NCI-H2196 (cell line): ENCODE results near the gene ZFP3.
"Not testable (repeated sequence)": the region's sequence is repeated elsewhere in the genome, so short reads cannot be mapped to it uniquely, and the experiment has no call there.

Source experiments
- DNase-seq: peaks from one replicate; lab custom pipeline; 2025; ENCODE audit not compliant: unreplicated experiment; lab: John Stamatoyannopoulos, UW

Gene ZFP3

GRCh38 chr17:5078106-5079028 lies at the start of gene ZFP3:
TSS of gene ZFP3 (plus strand) at chr17:5078467. CDS start at chr17:5091505, 13,038 bp downstream.
- DNase-seq, result peak; percentile 69

- DNase-seq, result not testable (repeated sequence)
These were observed 48.1 kb upstream of the ZFP3 start for GRCh38 chr17:5030168-5030567.

DNA sequence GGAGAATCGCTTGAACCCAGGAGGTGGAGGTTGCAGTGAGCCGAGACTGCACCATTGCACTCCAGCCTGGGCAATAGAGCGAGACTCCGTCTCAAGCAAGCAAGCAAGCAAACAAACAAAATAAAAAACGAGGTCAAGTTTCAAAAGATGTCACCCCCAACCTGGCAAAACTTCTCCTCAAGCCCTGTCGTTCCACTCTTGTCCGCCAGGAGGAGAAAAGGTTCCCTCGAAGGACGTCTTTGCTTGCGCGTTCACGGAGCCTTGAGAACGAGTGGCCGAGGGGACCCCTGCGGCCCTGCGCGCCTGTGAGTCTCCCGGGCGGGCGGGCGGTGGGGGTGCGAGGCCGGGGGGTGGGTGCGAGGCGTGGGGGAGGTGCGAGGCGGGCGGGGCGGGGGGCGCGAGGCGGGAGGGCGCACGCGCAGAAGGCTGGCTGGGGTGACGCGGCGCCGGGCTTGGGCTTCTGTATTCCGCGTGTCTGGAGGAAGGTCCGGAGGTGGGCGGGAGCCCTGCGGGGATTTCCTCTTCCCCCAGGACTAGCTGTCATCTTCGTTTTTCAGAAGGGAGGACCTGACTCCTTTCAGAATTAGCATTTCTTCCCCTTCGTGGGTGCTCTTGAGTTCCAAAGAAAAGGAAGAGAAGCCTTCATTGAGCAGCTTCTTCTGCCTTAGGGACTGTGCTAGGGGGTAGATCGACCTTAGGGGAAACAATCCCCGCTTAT lies 46.7 kb upstream of the ZFP3 start:
- peak; percentile 69 for DNase-seq

GRCh38 chr17:5032865-5033264 lies 45.4 kb upstream of the ZFP3 start:
- DNase-seq, result no peak

DNA sequence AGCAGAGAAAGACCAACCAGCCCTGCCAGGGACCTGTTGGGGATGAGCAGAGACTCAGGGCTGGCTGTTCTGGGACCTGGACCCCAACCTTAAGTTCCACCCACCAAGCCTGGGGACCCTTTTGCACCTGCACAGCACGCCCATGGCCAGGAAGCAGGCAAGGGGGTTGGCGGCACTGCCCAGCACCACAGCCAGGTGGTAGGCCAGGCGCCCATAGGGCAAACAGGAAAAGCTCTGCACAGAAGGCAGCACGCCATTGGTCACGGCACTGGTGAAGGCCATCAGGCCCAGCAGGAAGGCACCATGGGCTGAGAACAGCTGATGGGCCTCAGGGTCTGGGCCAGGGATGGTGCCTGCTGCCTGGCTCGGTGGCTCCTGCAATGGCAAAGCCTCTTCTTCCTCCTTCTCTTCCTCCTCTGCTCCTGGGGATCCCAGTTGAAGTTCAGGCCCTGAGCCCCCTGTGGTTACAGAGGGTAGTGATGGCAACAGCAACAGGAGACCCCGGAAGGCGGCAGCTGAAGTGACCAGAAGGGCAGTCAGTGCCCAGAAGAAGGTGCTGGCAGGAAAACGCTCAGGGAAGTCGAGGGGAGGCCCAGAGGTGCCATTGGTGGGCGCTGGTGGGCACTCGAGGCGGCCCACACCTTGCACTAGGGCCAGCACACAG lies 44.8 kb upstream of the ZFP3 start:
- no peak for DNase-seq

GRCh38 chr17:5034063-5034462 lies 44.2 kb upstream of the ZFP3 start:
- DNase-seq, result no peak

GRCh38 chr17:5034651-5035050 lies 43.6 kb upstream of the ZFP3 start:
- DNase-seq, result no peak

DNA sequence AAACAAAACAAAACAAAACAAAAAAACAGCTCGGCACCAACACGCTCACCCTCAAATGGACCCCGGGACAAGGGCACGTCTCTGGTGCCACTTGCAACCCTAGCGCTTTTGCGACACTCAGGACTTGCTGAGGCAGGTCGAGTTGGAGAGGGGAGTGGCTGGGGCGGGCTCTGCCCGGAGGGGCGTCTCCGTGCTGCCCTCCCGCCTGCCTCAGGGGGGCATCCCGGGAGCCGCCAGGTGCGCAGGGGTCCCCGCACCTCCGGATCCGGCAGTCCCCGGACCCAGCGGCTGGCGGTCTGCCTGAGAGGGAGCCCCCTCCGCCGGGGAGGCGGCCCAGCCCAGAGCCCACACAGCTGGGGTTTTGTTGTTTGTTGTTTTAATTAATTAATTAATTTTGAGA lies 43.0 kb upstream of the ZFP3 start, which contains the start of gene SLC52A1:
Gene SLC52A1 (minus strand): TSS at position 112 of the 400 bp plus-strand sequence. CDS start 820 bp downstream, outside the sequence.
- DNase-seq, result no peak

DNA sequence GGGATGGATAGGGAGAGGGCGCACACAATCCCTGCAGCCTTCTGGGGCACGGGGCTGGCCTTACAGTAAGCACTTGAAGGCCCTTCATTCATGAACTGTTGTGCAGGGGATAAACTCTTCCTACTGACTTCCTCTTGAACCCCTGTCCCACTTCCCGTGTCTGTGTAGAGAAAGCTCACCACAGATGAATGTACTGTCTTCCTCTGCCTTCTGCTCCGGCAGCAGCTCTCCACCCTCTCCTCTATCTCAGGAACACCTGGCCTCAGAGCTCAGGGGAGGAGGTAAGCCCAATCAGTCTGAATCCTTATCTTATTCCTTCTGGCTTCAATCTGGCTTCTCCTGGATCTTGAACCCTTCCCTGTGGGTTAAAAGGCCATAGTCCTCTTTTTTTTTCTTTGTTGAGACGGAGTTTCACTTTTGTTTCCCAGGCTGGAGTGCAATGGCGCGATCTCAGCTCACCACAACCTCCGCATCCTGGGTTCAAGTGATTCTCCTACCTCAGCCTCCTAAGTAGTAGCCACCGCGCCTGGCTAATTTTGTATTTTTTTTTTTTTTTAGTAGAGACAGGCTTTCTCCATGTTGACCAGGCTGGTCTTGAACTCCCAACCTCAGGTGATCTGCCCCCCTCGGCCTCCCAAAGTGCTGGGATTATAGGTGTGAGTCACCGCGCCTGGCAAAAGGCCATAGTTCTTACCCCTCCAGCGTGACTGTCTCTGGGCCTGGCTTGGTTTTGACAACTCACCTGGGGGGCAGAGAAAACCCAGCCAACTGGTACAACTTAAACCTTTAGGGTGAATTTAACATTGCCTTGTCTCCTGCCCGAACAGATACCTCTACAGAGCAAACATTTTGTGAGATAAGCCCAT lies 35.9 kb upstream of the ZFP3 start:
- DNase-seq, result no peak

DNA sequence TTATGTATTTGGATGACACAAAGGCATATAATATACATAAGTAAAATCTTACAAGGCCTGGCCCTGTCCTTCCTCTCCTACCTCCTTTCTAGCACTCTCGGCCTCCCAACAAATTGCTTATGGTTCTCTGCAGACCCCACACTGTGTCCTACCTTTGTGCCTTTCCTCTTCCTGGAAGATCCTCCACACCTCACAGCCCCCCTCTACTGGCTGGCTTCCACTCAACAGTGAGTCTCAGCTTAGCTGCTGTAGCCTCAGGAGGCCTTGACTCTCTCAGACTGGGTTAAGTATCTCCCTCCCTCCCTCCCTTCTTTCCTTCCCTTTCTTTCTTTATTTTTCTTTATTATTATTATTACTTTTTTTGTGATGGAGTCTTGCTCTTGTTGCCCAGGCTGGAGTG lies 34.7 kb upstream of the ZFP3 start:
- no peak for DNase-seq

DNA sequence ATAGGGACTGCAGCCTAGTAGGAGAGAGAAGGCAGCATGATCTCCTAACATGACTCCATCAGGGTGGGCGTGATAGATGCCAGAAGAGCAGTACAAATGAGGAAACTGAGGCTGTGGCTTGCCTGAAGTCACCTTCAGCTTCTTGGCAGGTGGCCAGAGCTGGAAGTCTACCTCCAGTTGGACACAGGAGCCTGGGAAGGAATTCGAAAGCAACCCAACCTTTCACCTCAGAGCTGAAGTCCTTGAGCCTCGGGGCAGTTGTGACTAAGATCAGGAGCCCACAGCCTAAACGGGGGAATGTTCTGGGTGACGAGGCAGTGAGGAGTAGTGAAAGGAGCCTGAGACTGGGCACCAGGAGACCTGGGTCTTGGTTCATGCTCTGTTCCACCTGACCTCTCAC lies 33.6 kb upstream of the ZFP3 start:
- no peak for DNase-seq

DNA sequence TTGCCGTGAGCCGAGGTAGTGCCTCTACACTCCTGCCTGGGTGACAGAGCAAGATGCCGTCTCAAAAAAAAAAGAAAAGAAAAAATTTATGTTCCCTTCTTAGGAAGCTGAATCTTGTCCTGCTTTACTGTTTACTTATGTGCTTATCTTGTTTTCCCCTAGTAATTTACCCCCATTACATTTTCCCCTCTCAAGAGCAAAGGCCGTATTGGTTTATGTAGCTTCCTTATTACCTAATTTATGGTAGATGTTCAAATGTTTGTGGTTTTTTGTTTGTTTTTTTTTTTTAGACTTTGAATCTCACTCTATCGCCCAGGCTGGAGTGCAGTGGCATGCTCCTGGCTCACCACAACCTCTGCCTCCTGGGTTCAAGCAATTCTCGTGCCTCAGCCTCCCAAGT lies 32.8 kb upstream of the ZFP3 start:
- no peak for DNase-seq

DNA sequence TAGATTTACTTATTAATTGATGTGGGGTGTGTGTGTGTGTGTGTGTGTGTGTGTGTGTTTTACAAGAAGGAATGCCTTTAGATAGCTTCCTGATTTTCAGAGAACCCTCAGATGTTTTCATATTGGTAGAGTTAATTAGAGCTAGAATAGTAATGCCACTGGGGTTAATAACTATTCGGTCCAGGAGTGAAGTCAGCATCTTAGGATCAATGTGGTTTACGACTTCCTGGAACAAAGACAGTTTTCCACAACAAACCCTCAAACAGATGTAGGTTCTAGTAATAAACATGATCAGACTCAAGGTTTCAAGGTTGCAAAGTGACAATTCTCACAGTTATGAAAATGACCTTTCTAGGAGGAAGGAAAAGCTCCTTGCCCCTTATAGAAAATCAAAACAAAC lies 30.8 kb upstream of the ZFP3 start:
- no peak for DNase-seq

DNA sequence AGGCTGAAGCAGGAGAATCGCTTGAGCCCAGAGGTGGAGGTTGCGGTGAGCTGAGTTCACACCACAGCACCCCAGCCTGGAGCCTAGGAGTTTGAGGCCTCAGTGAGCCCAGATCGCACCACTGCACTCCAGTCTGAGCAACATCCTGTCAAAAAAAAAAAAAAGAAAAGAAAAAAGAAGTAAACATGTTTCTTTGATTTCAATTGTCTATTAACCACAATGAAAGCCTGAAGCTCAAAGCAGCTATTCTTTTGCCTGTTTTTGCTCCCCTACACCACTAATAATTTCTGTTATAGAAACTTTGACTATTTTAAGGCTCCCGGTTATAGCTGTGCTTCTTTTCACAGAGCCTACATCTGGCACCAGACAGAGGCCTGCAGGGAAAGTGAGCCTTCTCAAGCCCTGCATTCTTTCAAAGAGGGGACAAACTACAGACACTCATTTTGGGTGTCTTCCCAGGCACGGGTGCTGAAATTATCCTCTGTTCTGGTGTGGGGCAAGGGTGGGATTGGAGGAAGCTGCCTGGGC lies 28.9 kb upstream of the ZFP3 start:
- no peak for DNase-seq

- no peak for DNase-seq
These were observed 28.0 kb upstream of the ZFP3 start for GRCh38 chr17:5050278-5050677.

DNA sequence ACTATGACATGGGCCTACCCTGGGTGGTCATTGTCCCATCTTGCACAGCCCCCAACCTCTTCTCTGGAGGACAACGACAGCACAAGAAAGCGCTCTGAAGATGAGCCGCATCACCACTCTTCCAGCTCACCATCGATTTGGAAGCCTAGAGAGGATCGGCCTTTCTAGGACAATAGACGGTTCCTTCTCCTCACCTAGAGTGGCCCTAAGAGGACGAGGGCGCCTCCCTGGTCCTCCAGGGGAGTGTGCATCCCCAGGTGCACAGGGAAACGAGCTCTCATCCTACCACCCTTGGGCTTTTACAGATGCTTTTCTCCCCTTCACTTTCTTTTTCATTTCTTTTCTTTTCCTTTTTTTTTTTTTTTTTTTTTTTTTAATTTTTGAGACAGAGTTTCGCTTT lies 22.7 kb upstream of the ZFP3 start:
- DNase-seq, result no peak

DNA sequence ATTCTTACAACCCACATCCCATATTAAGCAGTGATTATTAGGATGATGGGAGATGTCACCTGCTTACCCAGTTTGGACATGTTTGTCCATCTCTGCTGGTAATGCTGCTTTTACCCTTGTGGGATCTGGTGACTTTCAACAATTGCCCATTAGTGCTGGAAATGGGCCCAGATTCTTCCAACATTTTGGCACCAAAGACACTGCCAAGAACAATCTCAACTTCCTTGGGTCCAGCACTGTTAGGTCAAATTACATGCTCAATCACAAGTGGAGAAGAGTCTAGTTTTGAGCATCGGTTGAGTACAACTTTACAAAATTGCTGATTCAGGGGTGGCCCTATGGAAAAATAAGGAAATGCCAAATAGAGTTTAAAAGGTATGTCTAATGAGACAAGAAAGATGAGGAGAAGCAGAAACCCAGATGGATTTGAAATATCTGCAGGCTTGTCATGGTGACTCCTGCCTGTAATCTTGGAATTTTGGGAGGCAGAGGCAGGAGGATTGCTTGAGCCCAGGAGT lies 13.0 kb upstream of the ZFP3 start:
- DNase-seq, result peak; percentile 0

DNA sequence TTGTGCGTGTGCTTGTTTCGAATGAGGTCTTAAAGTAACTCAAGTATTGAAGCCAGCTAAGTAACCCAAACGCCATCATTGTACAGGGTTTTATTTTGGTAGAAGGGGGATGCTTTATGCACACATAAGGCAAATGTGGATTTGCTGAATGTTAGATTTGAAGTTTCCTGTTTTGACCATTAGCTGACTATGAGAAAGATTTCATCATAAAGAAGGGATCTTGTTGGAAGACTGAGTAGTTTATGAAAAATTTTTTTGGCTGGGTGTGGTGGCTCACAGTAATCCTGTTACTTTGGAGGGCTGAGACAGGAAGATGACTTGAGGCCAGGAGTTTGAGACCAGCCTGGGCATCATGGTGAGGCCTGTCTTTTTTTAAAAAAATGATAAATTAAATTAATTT lies 10.0 kb upstream of the ZFP3 start:
- DNase-seq, result no peak

DNA sequence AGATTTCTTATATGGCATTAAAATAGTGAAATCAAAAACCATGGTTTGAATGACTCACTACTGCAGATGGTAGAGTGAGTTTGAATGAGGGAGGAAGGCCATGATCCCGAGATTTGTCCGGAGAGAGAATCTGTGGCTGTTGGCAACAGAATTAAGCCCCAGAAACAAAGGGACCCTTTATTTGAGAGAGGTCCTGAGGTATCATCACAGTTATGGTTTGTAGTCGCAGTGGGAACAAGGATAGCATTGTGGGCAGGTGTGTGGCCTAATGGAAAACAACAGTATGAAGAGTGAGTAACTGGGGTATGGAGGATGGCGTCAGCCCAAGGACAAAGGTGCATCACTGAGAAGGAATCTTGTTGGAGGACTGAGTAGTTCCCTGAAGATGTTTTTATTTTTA lies 8.5 kb upstream of the ZFP3 start:
- DNase-seq, result no peak

DNA sequence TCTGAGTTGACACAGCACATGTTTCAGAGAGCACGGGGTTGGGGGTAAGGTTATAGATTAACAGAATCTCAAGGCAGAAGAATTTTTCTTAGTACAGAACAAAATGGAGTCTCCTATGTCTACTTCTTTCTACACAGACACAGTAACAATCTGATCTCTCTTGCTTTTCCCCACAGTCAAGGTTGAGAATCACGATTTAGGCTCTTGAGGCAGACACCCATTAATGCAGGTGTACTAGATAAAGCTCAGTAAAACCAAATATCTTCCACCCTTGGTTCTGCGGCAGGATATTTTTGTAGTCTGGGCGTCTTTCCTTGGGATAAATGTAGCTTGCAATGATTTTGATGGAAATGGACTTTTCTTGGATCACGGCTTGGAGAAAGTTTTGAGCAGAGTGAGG lies 2.8 kb upstream of the ZFP3 start:
- not testable (repeated sequence) for DNase-seq
